ENCODE measurements around the gene SAMD9L. TPM values are rescaled to one million over a fixed set of nuclear protein-coding genes. Genes with fewer than 3 reads are reported as not detected.

Gene SAMD9L
- total RNA-seq, 2 experiments from 2014 or later: 4.6 to 10.8 TPM

DNA sequence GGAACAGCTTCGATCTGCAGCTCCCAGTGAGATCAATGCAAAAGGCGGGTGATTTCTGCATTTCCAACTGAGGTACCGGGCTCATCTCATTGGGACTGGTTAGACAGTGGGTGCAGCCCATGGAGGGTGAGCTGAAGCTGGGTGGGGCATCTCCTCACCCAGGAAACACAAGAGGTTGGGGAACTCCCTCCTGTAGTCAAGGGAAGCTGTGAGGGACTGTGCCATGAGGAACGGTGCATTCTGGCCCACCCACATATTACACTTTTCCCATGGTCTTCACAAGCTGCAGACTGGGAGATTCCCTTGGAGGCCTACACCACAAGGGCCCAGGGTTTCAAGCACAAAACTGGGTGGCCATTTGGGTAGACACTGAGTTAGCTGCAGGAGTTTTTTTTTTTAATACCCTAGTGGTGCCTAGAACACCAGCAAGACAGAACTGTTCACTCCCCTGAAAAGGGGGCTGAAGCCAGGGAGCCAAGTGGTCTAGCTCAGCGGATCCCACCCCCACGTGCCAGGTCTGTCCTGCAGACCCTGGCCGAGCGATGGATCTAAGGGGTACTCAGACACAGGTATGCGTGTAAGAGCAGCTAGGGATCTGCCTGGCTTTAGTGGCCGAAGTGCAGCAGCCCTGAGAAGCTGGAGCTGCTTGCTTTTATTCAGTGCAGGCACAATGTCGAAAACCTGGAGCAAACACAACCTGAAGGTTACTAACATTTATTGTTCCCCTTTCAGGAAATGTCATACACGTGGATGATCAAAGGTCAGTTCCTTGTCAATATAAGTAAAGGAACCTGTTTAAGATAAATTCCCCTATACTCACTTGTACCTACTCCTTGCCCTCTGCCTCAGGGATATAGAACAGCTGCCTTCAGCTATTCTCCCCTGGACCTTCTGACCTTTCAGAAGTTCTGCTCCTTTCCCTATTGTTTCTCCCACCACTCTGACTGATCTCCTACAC lies 27.3 kb downstream of the SAMD9L start:
- Histone ChIP-seq H2AFZ (ENCODE audit: low read length) (no peak overlapping the region), H3K9me2 (ENCODE audit: insufficient read depth, low read length) (no peaks in the 10 kb centered on the region), H3K27ac (ENCODE audit: low read depth, low read length, poor library complexity, severe bottlenecking) (no peak overlapping the region), H4K20me1 (ENCODE audit: insufficient read depth, low read length) (no peaks in the 10 kb centered on the region), H3K79me2 (ENCODE audit: insufficient read depth, low read depth, low read length) (no peaks in the 10 kb centered on the region; the same call in 1 of the 2 replicates), H3K4me3 (ENCODE audit: low read depth, low read length, poor library complexity, severe bottlenecking) (no peak overlapping the region), H3K36me3 (ENCODE audit: insufficient read depth, low read length) (no peaks in the 10 kb centered on the region), H3K9me3 (ENCODE audit: low read length) (no peaks in the 10 kb centered on the region), H3K4me1 (ENCODE audit: insufficient read depth, low read length, poor library complexity, severe bottlenecking) (peaks cover 20% of the 10 kb centered on the region), H3K4me2 (ENCODE audit: low read length) (no peak overlapping the region)
- BruUV-seq (replicated peaks): no TSS peak
- DNase-seq (ENCODE audit: low spot score): no peak
- TF ChIP-seq, protein P1, sequence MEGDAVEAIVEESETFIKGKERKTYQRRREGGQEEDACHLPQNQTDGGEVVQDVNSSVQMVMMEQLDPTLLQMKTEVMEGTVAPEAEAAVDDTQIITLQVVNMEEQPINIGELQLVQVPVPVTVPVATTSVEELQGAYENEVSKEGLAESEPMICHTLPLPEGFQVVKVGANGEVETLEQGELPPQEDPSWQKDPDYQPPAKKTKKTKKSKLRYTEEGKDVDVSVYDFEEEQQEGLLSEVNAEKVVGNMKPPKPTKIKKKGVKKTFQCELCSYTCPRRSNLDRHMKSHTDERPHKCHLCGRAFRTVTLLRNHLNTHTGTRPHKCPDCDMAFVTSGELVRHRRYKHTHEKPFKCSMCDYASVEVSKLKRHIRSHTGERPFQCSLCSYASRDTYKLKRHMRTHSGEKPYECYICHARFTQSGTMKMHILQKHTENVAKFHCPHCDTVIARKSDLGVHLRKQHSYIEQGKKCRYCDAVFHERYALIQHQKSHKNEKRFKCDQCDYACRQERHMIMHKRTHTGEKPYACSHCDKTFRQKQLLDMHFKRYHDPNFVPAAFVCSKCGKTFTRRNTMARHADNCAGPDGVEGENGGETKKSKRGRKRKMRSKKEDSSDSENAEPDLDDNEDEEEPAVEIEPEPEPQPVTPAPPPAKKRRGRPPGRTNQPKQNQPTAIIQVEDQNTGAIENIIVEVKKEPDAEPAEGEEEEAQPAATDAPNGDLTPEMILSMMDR (conservative IDR thresholded peaks at IDR 0.05; ENCODE audit: low read length): no peak
- no peak for TF ChIP-seq EZH2phosphoT487 (IDR thresholded peaks at IDR 0.05; ENCODE audit: borderline replicate concordance, low read depth, low read length)
- ChIA-PET CTCF (ENCODE audit: unreplicated experiment) (no interaction called here), POLR2A (interaction anchor here (0.7 to 1.5 kb wide), 4 partner anchors 18 to 415 kb away, joined by 3 read pairs; no protein-coding TSS in a partner anchor)
- intact Hi-C loops (cut with micrococcal nuclease; ENCODE audit: unreplicated experiment): no loop called here

DNA sequence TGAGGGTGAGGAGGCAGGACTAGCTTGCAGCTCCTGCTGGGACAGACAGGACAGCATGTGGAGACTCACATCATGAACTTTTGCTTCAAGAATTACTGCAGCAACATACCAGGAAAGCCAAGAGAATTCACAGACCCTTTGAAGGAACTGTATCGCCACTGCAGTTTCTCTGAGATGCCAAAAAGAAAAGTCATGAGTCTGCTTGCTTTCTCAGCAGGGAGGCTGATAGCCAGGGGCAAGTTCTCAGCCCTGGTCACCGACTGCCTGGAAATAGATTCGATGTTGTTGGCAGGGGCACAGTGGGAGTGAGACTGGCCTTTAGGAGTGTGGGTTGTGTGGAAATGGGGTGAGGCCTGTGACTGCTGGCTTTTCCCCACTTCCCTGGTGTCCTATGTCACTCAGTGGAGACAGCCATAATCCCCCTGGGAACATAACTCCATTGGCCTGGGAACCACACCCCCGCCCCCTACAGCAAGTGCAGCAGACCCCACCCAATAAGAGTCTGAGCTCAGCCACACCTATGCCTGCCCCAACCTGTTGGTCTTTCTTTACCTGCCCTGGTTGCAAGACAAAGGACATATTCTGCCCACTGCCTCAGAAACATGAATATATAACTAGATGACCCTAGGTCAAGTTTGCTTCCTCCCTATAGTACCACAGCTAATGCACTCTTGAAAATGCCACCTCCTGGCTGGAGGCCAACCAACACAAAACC lies 28.8 kb downstream of the SAMD9L start:
- H3K27ac ChIP-seq (ENCODE audit: low read depth, low read length, poor library complexity, severe bottlenecking): no peak overlapping the region
- no peak for DNase-seq (ENCODE audit: low spot score)
- CTCF ChIA-PET (ENCODE audit: unreplicated experiment): no interaction called here
- no peak for TF ChIP-seq EZH2phosphoT487 (IDR thresholded peaks at IDR 0.05; ENCODE audit: borderline replicate concordance, low read depth, low read length)
- TF ChIP-seq, protein P1 (conservative IDR thresholded peaks at IDR 0.05; ENCODE audit: low read length): no peak
- no TSS peak for BruUV-seq (replicated peaks)
- H3K9me2 ChIP-seq (ENCODE audit: insufficient read depth, low read length): no peaks in the 10 kb centered on the region
- H3K79me2 ChIP-seq (ENCODE audit: insufficient read depth, low read depth, low read length): no peaks in the 10 kb centered on the region; the same call in 1 of the 2 replicates
- H3K4me1 ChIP-seq (ENCODE audit: insufficient read depth, low read length, poor library complexity, severe bottlenecking): peaks cover 20% of the 10 kb centered on the region
- no peak overlapping the region for H3K4me2 ChIP-seq (ENCODE audit: low read length)
- H3K9me3 ChIP-seq (ENCODE audit: low read length): no peaks in the 10 kb centered on the region
- peak overlapping the region; percentile 0; the same call in 1 of the 2 replicates for H2AFZ ChIP-seq (ENCODE audit: low read length)
- H4K20me1 ChIP-seq (ENCODE audit: insufficient read depth, low read length): no peaks in the 10 kb centered on the region
- H3K4me3 ChIP-seq (ENCODE audit: low read depth, low read length, poor library complexity, severe bottlenecking): no peak overlapping the region
- POLR2A ChIA-PET: interaction anchor here (1.0 to 1.5 kb wide), 2 partner anchors 13 to 28 kb away, joined by 3 read pairs; no protein-coding TSS in a partner anchor
- intact Hi-C loops (cut with micrococcal nuclease; ENCODE audit: unreplicated experiment): no loop called here
- H3K36me3 ChIP-seq (ENCODE audit: insufficient read depth, low read length): no peaks in the 10 kb centered on the region
